ENCODE measurements around the gene RREB1.

The RREB1 gene, protein sequence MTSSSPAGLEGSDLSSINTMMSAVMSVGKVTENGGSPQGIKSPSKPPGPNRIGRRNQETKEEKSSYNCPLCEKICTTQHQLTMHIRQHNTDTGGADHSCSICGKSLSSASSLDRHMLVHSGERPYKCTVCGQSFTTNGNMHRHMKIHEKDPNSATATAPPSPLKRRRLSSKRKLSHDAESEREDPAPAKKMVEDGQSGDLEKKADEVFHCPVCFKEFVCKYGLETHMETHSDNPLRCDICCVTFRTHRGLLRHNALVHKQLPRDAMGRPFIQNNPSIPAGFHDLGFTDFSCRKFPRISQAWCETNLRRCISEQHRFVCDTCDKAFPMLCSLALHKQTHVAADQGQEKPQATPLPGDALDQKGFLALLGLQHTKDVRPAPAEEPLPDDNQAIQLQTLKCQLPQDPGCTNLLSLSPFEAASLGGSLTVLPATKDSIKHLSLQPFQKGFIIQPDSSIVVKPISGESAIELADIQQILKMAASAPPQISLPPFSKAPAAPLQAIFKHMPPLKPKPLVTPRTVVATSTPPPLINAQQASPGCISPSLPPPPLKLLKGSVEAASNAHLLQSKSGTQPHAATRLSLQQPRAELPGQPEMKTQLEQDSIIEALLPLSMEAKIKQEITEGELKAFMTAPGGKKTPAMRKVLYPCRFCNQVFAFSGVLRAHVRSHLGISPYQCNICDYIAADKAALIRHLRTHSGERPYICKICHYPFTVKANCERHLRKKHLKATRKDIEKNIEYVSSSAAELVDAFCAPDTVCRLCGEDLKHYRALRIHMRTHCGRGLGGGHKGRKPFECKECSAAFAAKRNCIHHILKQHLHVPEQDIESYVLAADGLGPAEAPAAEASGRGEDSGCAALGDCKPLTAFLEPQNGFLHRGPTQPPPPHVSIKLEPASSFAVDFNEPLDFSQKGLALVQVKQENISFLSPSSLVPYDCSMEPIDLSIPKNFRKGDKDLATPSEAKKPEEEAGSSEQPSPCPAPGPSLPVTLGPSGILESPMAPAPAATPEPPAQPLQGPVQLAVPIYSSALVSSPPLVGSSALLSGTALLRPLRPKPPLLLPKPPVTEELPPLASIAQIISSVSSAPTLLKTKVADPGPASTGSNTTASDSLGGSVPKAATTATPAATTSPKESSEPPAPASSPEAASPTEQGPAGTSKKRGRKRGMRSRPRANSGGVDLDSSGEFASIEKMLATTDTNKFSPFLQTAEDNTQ (N-terminal part only)

DNA sequence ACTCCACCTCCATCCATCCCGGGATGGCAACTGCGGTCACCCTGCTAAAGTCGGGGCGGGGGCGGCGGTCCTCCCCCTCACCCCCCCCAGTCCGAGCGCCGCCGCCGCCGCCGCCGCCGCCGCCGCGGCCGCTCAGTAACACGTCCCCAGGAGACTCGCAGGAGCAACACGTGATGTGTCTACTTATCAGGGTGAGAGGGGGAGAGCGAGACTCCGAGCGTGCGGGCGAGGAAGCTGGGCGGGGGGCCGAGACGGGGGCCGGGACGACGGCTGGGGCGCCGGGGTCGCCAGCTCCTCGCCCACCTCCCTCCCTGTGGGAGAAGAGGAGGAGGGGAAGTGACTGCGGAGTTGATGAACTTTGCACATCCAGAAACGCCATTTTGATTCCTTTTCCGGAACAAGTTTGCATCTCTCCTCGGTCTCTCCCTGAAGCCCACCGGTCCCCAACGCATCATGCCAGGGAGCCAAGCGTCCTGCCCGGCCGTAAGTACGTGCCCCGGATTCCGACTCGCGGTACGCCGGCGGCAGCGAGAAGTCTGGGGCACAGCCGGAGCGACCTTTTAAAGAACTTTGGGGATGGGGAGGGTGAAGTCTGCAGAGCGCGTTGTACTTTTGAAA is at the start of gene RREB1:
RREB1 (plus strand) TSS at position 384 of the 618 bp plus-strand sequence. CDS start 73,951 bp downstream, outside the sequence.
- peak; percentile 52 for DNase-seq (ENCODE audit: low read depth)

DNA sequence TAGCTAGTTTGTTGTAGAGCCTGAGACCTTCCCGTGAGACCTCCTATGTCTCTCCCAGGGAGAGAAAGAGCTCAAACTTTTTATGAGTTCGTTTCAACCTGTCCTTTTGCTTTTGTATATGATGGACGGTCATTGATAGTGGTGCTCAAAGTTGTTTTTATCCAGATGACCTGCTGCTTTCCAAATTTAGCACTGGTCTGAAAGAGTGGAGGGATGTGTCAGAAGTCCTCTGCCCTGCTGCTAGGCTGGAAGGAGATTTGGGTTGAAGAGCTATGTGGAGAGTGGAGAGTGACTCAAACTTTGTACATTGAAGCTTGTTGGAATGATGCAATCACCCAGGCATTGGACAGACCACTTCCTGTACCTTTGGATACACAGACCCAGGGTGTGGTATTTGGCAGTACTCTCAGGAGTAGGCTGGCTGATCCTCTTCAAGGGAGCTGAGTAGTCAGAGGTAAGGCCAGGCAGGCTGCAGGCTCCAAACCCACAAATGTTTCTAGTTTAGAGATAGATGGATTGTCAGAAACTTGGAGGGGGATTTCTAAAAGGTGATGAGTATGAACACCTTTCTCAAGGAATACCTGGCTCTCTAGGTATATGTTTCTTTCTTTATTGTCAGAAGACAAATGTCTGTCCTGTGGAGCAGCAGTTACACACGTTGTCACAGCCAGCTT is 49.4 kb upstream of the RREB1 start:
- DNase-seq (ENCODE audit: low read depth): no peak

DNA sequence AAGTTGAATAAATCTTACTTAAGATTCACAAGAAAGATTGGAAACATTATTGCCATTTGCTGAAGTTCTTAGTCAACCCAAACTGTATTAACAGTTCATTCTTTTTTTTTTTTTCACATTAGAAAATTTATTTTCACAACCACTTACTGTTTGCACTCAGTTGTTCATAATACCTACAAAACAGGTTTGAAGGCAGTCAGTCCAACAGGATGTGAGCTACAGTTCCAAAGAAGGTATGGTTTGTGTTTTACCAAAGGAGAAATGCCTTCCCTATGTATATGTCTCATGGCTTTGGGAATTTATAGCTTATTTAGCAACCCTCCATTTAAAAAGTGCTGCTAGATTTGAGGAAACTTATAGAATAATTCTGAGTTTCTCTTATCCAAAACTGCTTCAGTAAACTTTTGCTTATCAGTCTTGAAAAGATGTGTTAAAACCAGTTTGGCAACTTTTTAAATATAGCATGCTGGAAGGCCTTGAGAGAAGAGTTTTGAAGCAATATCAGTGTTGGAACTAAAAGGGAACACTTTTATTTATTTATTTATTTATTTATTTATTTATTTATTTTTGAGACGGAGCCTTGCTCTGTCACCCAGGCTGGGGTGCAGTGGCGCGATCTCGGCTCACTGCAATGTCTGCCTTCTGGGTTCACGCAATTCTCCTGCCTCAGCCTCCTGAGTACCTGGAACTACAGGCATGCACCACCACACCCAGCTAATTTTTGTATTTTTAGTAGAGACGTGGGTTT is 46.8 kb upstream of the RREB1 start:
- no peak for DNase-seq (ENCODE audit: low read depth)

DNA sequence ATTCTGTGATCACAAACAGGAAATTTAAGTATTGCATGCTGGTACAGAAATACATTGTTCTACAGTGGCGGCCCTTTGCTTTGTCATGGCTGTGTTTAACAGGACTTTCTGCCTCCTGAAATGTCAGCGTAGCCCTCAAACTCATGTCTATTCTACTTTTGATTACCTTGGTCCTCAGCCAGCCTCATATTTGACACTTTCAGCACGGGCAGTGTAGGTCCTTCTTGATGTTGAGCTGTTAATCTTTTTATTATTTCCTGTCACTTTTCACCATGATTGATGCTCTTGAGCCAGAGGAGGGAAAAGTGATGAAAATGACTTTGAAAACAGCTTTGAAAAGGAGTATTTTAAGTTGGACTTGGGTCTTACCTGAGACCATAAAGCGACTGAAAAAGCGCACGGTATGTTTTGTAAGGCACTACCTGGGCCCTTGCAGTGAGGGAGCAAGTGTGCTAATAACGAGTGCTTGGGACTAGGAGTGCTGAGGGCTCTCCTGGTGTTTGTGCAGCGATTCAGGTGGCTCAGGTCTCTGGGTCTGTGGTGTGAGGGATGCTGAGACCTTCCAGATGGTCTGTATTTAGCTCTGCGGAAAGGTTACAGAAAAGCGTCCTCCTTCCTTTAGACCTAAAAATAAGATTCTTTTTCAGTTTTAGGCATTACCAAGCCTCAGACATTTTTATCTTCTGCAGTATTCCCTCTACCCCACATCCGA is 45.2 kb upstream of the RREB1 start:
- no peak for DNase-seq (ENCODE audit: low read depth)

DNA sequence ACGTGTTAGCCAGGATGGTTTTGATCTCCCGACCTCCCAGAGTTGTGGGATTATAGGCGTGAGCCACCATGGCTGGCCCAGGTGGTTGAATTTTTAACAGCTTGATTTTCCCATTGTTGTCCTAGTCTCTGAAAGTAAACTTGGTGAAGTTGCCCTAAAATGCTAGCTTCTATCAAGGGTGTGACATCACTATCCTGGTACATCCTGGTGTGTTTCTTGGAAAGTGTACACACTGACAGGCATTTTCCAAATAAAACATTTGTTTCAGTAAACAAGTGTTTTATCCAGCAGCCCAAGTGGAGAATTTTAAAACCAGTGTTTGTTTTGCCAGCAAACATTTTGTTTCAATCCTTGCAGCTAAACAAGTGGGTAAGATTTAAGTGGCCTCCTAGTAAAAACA is 40.5 kb upstream of the RREB1 start:
- no peak for DNase-seq (ENCODE audit: low read depth)

DNA sequence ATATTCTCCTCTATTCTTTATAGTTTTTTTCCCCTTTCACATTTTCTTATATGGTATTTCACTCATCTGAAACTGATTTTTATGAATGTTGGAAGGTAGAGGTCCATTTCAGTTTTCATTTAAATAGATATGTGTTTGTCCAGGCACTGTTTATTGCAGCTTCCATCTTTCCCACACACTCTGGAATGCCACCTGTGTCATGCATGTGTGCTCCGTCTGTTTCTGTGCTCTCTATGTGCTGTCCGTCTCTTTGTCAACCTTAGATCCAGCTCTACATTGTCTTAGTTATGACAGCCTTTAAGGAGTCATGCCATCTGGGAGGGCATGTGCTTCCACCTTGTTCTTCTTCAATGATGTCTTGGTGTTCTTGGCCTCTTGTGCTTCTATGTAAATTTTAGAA is 36.4 kb upstream of the RREB1 start:
- DNase-seq (ENCODE audit: low read depth): no peak

DNA sequence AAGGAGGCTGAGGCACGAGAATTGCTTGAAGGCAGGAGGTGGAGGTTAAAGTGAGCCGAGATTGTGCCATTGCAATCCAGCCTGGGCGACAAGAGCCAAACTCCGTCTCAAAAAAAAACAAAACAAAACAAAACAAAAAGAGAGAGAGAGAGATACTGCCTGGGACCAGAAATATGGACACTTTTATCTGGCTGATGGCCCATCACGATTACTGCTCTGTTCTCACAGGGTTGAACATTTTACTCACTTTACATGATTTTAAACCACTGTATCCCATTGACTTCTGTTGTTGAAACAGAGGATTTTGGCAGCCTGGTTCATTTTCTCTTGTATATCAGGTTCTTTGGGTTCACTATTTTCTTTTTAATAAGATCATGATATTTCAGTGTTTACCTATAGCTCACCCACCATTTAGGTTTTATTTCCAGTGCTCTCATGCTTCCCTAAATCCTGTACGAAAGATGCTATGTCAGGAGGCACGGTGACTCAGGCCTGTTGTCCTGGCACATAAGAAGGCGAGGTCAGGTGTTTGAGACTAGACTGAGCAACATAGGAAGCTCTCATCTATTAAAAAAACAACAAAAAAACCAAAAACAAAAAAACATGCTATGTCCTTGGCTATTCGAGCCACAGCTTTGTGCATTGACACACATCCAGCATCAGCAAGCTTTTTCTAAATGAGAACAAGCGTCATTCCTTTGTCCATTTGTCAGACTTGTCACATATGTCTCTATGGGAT is 34.5 kb upstream of the RREB1 start:
- DNase-seq (ENCODE audit: low read depth): no peak

DNA sequence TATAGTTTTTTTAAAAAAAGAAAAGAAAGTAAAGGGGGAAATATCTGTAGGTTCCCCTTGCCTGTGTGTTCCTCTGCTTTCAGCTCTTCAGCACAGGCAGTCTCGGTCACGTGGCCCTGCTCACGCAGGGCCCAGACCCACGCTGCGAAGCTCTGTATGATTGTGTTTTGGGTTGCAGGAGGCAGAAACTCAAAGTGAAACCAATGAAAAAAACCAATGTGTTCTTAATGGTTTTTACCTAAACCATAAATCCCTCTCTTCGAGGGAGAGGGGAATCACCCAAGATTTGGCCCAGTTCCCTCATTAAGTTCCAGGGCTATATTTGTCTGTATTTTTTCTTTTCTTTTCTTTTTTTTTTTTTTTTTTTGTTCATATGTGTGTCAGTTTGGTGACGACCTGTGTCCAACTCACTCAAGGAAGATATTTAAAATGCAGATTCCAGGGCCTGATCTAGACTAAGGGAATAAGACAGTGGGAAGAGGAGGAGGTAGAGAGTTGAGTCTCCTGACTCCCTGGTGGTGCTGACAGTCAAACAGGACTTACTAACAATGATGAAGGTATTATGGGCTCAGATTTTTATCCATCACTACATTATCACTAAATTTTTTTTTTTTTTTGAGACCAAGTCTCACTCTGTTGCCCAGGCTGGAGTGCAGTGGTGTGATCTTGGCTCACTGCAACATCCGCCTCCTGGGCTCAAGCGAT is 33.8 kb upstream of the RREB1 start:
- peak; percentile 31 for DNase-seq (ENCODE audit: low read depth)

DNA sequence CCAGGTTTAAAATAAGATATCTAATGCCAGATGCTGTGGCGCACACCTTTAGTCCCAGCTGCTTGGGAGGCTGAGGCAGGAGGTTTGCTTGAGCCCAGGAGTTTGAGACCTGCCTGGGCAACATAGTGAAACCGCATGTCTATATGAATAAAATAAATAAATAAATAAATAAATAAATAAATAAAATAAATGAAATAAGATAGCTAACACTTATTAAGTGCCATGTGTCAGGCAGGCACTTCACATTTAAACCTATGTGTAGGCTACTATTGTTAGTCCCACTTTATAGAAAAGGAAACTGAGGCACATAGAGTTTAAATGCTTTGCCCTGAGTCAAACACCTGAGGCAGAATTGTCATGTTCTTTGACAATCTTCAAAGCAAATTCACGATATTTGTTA is 32.9 kb upstream of the RREB1 start:
- no peak for DNase-seq (ENCODE audit: low read depth)

DNA sequence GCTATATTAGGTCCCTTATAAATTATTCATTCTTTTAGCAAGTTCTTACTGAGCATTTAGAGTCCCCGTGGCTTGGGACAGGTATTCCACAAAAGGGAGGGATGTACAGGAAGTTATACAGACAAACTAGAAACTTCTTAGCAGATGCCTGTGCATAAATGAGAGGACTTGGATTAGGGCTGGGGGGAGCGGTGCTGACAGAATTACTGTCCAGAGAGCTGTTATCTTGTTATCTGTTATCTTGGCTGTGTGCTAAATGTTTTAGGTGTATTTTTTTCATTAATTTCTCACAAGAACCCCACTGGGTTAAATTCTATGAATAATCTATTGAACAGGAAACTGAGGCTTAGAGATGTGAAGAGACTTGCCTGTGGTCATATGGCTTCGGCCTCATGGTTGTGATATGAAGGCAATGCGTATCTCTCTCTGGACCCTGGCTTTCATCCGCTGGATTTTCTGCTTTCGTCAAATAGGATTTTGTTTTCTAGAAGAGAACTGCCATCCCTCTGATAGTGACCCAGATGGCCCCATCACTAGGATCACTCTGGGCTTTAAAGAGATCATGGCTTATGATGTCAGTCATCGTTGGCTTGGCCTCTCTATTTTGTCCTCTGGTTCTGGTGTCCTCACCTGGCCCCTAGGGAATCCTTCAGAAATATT is 32.3 kb upstream of the RREB1 start:
- DNase-seq (ENCODE audit: low read depth): no peak

DNA sequence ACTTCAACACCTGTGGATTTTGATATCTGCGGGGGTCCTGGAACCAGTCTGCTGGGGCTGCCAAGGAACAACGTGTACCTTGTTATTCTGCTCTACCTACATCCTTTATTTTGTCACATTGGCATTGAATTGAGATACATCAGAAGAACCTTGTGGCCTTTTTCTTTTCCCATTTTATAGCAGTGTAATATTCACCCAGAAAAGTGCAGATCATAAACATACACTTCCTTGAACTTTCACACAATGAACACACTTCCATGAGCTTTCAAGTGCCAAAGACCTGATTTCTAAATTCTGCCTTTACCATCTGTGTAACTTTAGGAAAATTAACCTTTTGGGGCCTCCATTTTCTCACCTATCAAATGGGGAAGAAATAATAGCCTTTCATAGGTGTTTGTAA is 29.9 kb upstream of the RREB1 start:
- DNase-seq (ENCODE audit: low read depth): no peak

DNA sequence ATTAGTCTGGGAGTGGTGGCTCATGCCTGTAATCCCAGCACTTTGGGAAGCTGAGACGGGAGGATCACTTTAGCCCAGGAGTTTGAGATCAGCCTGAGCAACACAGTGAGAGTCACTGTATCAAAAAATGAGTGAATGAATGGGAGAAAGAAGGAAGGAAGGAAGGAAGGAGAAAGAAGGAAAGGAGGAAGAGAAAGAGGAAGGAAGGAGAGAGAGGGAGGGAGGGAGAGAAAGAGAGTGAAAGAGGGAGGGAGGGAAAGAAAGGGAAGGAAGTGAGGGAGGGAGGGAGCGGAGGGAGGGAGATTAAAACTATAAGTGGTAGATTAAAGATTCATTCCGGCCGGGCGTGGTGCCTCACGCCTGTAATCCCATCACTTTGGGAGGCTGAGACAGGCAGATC is 28.9 kb upstream of the RREB1 start:
- no peak for DNase-seq (ENCODE audit: low read depth)

DNA sequence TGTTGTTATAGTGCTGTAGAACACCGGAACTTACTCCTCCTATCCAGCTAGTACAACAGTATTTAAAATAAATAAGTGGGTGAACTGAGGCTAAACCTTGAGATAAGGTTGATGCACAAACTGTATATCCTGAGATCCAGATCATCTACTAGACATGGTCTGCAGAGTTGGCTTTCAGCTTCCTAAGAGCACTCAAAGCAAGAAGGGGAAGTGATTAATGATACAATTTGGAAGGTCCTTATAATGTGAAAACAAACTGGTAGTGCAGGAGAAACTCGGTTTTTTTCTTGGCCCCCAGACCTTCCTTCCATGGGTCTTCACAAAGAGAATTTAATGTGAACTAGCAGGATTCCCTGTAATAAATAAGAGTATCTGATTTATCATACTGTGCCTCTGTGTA is 27.4 kb upstream of the RREB1 start:
- DNase-seq (ENCODE audit: low read depth): no peak

DNA sequence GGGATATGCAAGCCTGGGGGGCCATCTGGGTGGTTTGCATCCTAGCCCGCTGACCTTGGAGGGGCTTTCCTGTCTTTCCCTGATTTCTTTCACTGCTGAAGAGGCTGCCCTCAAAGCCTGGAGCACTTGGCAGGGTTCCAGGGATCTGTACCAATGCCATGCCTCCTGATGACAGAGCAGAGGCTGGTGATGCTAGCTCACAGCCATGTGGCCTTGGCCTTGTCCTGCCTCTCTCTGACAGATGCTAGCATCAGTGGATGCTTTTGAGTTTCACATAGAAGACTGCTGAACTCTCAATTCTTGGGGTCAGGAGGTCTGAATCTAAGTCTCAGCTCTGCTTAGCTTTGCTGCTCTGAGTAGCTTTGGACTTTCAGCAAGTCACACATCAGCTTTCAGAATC is 21.9 kb upstream of the RREB1 start:
- no peak for DNase-seq (ENCODE audit: low read depth)

DNA sequence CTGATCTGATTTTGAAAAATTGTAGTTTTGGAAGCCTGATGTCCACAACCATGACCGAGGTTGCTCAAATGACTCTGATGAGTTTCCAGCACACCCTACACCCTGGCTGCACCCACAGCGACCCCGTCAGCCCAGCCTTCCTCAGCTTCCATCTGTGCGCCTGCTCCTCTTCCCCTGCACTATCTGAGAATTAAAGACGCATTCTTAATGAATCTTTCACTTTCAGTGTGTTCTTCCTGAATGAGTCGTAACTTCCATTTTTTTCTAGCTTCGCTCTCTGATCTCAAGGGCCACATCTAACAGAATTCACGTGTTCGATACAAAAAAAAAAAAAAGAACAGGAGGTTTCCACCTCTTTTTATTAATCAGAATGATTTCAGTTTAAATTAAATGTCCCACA is 21.3 kb upstream of the RREB1 start:
- peak; percentile 10 for DNase-seq (ENCODE audit: low read depth)

DNA sequence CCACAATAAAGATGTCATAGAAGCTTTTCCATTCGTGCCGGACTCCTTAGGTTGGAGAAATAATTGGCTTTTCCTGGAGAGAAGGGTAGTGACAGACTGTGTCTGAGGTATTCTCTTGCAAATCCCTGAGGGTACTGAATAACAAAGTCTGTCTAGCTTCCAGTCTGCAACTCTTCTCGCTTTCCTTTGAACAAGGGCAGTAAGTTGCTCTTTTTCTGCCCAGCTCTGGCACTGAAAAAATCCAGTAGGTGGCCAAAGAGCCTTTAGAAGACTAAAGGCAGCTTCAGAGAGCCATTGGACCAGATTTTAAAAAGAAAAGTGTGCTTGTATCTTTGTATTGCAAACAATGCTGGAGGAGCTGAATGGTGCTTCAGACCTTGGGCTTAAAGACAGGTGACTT is 20.7 kb upstream of the RREB1 start:
- no peak for DNase-seq (ENCODE audit: low read depth)

DNA sequence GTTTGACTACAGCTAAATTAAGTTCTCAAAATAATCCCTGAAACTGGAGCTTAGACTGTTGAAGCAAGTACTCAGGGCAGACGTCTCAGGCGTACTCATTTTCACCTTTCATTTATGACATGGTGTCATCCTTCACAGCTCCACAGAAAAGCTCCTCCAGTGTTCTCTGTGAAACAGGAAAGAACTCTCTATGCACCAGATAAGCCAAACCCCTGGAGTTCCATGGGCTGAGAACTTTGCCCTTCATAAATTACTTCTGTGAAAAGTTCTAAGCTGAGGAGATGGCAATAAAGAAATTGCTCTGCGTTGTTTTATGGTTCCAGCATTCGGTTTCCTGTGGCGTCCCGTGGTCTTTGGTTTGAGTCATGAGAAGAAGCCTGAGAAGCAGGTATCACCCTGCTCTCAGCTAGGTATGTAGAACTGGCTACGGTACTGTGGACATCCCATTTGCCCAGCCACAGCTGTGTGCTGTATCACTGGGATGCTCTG is 20.2 kb upstream of the RREB1 start:
- no peak for DNase-seq (ENCODE audit: low read depth)
